ENCODE data around the gene PPP1R15A.
"Not testable (repeated sequence)": the region's sequence is repeated elsewhere in the genome, so short reads cannot be mapped to it uniquely, and the experiment has no call there.

The PPP1R15A gene

GRCh38 chr19:48844472-48844871 lies 27.7 kb upstream of the PPP1R15A start:
- TF ChIP-seq ZFX (IDR thresholded peaks at IDR 0.05; ENCODE audit: borderline replicate concordance) (no peak), CTCF (IDR thresholded peaks at IDR 0.05) (no peak)
- H3K27ac ChIP-seq = no peak overlapping the region

- no peak for TF ChIP-seq CTCF (IDR thresholded peaks at IDR 0.05)
- H3K27ac ChIP-seq = no peak overlapping the region
These were observed 26.8 kb upstream of the PPP1R15A start for GRCh38 chr19:48845384-48845783.

GRCh38 chr19:48846659-48847058 lies 25.6 kb upstream of the PPP1R15A start:
- not testable (repeated sequence) for H3K27ac ChIP-seq

DNA sequence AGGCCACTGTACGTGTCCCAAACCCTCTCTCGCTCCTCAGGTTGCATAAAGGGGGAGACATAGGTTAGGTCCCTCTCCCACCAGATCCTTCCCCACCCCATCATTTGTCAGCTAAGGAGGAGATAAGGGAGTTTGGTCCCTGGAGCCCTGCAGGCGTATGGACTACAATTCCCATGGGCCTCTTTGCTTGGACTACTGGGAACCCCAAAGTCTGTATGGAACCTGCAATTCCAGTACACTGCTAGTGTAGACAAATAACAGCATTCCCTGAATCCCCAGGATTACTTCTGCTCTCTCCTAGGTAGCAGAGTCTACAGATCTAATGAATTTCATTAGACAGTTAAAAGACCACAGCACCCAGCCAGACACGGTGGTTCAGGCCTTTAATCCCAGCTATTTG lies 19.9 kb upstream of the PPP1R15A start:
- peak overlapping the region; percentile 34 for H3K27ac ChIP-seq
- TF ChIP-seq ZFX (IDR thresholded peaks at IDR 0.05; ENCODE audit: borderline replicate concordance) (no peak), CTCF (IDR thresholded peaks at IDR 0.05) (no peak)

- peak overlapping the region; percentile 34; the same call in 1 of the 2 replicates for H3K27ac ChIP-seq
These were observed 18.7 kb upstream of the PPP1R15A start for GRCh38 chr19:48853483-48853882.

DNA sequence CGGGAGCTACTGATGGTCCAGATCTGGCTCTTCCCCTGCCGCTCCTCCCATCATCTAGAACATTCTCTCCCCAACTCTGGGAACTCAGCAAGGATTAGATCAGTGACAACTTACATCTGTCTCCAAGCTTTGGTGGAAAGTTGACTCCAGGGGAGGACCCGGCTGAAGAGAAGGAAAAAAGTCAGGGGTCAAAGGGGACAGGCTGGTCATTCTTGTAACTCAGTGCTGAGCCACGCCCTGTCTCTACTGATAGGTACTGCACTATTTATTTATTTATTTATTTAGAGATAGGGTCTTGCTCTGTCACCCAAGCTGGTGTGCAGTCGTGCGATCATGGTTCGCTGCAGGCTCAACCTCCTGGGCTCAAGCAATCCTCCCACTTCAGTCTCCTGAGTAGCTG lies 18.1 kb upstream of the PPP1R15A start:
- TF ChIP-seq ZFX (IDR thresholded peaks at IDR 0.05; ENCODE audit: borderline replicate concordance) = no peak
- no peak for TF ChIP-seq CTCF (IDR thresholded peaks at IDR 0.05)

More at GRCh38 chr19:48853483-48853882, 18.7 kb upstream of the PPP1R15A start:
- no peak for TF ChIP-seq ZFX (IDR thresholded peaks at IDR 0.05; ENCODE audit: borderline replicate concordance)

GRCh38 chr19:48856921-48857320 lies 15.3 kb upstream of the PPP1R15A start:
- no peak for TF ChIP-seq CTCF (IDR thresholded peaks at IDR 0.05)
- no peak for TF ChIP-seq ZFX (IDR thresholded peaks at IDR 0.05; ENCODE audit: borderline replicate concordance)
- no peak overlapping the region for H3K27ac ChIP-seq

More for the DNA sequence above, 18.1 kb upstream of the PPP1R15A start:
- H3K27ac ChIP-seq = no peak overlapping the region

- peak overlapping the region; percentile 92 for H3K27ac ChIP-seq
These were observed 13.1 kb upstream of the PPP1R15A start for GRCh38 chr19:48858984-48859710.

More at GRCh38 chr19:48858984-48859710, 13.1 kb upstream of the PPP1R15A start:
- no peak for TF ChIP-seq ZFX (IDR thresholded peaks at IDR 0.05; ENCODE audit: borderline replicate concordance)
- TF ChIP-seq CTCF (IDR thresholded peaks at IDR 0.05) = no peak
